Epidermal melanocyte (primary cell): ENCODE measurements around the gene SPINK8.
"Not testable (repeated sequence)": the region's sequence is repeated elsewhere in the genome, so short reads cannot be mapped to it uniquely, and the experiment has no call there.

ENCODE experiments used
- DNase-seq: peaks from one replicate; pipeline ENCODE4 v3.0.0; 2011; ENCODE audit warnings: low spot score; ENCODE audit not compliant: insufficient read length

The SPINK8 gene

DNA sequence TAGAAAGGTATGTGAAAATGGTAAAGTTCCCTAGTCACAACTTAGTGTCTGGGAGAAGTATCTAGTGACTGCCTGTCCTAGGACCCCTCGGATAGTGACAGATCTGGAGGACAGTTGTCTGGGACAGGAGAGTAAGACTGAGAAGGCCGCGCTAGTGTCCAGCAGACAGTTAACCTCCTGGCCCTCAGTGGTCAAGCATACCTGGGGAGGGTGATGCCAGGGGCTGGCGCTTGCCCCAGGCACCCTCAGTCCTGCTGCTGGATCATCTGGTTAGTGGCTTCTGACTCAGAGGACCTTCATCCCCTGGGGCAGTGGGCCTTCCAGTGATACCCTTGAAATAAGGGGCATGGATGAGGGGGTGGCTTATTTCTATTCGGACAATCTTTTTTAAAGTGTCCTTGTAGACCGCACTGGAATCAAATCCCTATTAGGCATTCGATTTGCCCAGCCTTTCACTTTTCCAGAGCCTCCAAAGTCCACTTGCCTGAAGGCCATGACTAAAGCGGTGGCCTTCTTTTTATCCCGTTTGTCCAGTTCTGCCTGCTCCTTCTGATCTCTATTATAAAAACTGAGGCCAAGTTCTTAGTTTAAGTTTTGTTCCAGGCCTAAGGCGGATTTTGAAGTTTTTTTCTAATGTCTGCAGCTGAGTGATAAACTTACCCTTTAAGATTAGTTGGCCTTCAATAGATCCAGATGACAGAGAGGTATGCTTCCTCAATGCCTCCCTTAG lies 1.6 kb downstream of the SPINK8 start:
- DNase-seq = not testable (repeated sequence)

DNA sequence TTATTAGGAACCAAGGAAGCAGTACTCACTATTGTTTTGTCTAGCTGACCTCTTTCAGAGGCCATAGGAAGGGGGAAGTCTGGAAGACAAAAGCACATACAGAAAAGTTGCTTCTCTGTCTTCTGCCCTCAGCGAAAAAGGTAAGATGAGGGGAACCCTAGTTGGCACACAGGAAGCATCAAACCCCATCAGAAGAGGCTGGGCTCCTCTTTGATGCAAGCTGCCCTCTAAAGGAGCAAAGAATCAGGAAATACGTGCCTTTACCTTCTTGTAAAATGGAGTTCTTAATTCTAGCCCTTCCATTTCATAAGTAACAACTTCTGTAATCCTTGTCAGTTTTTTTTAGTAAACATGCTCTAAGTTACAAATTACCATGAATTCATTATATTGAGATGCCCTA lies 12.5 kb downstream of the SPINK8 start:
- no peak for DNase-seq

DNA sequence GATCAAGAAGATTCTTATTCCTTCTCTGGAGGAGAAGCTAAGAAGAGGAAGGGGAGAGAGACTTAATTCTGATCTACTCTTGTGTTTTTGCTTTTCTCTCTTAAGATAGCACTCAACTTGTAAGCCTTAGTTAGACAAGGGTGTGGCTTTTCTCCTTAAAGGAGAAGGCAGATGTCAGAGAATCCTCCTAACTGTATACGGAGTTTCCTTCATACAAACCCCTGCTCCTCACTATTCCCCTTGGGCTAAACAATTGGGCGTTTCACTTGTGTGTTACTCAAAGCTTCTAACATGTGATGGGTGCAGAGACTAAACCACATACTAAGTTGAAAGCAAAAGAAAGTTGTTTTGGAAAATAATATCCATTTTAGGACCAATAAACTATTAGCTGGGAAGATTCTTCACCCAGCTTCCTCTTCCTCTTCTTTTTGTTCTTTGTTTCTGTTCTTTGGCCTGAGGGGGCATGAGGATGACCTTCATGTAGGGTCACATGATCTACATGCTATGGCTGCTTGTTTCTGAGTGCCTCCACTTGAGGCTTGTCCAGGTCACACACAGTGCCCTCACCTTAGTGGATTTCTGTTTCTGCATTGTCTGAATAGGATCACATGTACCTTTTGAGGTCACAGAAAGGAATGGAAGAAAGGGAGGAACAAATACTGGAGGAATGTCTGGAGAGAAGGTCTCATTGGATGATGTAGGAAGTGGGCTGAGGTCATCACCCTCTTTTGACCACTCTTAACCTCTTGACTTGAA lies 14.6 kb downstream of the SPINK8 start:
- DNase-seq = no peak

DNA sequence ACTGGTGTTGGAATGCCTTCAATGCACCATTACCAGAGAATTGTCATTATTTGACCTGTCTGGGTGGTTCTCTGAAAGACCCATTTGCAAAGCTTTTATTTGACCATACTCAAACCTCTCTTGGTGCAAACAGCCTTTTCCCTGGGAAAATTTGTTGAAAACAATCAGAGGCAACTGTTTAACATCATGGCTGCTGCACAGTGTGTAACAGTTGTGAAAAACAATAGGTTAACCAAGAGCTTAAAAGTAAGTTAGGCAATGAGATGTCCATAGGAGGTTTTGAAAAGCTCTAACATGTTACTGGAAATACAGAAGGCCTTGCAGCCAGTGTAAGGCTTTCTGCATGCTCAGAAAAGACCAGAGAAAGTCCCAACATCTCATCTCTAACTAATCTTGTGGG lies 18.9 kb downstream of the SPINK8 start:
- DNase-seq = no peak

DNA sequence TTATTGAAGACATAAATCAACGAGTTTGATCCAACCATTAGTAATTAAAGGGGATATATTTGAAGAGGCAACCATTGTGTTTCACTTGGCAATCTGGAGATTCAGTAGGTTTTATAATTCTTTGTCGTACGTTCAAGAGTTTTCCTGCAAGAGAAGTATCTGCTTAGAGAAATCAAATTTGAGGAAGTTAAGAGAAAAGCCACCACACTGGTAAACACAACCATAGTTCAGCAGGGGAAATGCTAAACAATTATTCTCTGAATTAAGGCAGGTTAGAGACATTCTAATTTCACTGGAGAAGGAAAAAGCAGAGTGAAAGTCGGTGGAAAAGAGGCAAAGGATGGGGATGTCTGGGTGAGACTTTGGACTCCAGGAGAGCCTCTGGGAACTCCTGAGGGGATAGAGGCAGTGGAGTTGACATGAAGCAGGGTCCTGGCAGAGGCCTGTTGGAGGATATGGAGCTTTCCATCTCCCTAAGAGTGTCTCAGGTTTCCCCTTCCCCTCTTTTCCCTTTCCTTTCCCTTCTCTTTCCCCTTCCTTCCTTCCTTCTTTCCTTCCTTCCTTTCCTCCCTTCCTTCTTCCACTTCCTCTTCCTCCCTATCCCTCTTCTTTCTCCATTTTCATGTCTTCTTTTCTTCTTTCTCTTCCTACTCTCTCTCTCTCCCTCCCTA lies 26.5 kb downstream of the SPINK8 start:
- DNase-seq = no peak

DNA sequence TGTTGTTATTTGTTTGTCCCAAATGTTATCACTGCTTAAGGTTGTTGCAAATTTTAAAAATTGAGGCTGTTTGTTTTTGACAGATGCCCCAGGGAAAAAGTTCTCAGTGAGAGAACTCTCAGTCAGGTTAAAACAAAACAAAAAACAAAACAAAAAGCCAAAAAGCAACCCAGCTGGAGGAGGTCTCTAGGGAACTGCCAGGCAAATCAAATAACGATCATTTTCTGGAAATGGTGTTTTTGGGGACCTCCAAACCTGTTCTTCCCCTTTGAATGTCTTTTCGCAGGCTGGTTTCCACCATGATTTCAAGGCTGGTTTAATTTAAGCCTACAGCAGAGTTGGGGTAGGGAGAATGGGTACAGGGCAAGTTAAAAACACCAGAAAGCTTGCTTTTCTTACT lies 27.2 kb downstream of the SPINK8 start:
- DNase-seq = no peak

DNA sequence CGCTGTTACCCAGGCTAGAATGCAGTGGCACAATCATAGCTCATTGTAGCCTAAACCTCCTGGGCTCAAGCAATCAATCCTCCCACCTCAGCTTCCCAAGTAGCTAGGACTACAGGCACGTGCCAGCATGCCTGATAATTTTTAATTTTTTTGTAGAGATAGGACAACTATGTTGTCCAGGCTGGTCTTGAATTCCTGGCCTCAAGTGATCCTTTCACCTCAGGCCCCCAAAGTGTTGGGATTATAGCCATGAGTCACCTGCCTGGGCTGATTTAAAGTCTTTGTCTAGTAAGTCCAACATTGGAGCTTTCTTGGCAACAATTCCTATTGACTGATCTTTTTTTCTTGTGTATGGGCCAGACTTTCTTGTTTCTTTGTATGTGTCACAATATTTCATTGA lies 28.1 kb downstream of the SPINK8 start:
- no peak for DNase-seq

DNA sequence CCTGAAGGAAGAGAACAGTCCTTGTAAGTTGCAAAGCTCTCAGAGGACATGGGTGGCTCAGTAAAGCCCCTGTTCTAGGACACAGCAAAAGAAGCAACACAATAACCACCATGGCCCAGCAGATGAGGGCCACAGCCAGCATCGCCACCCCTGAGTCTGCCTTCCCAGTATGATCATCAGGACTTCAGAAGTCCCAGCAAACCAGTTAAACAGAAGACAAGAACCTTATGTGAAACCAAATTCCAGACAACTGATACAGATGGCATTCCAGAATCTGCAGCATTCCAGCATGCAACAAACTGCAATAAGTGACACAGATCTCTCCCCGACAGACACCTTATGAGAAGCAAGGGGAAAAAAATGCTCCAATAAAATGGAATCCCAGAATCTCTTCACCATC lies 30.4 kb downstream of the SPINK8 start:
- DNase-seq = no peak

DNA sequence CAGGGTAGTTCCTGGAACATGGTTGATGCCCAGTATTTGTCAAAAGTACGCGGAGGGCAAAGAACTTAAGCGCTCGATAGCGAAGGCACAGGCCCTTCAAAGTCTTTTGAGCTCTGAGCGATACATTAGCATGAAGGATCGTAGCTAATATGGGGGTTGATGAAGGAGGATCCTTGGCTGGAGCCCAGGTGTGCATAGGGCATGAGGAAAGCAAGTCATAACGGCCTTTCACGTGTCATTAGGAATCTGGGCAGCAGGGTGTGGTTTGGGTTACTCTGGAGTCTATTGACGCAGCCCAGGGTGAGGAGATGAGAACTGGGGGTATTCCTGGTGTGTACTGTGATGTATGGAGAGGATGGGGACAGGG lies 31.7 kb downstream of the SPINK8 start:
- no peak for DNase-seq

DNA sequence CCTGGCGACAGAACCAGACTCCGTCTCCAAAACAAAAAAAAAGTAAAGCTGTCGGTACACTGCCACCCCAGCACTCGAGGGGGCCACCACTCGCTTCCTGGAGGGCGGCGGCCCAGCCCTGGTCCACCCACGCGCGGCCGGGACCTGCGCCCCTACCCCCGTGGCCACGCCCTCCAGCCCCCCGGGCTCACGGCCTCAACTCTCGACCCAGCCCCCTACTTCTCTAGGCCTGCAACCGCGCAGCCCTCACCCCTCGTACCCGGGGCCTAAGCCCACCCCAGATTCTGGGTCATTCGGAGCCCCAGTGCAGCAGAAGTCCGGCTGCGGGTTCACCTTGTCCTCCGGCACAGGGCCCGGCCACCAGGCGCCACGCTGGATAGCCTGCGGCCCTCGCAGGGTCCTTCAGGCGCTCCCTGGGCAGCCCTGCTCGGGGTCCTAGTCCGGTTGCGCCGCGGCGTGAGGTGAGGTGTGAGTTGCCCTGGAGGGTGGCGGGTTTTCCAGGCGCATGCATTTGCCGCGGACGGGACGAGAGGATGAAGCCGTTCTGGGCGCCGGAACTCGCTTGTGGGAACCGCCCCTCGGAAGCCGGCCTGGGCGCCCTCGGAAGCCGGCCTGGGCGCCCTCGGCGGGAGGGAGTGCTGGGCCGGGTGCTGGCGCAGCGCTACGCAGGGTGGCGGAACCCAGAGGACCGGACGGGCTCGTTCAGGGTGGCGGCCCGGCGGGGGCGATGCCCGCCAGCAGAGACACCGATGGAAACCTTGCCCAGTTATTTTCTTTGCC lies 32.3 kb downstream of the SPINK8 start, which contains the start of gene NME6:
NME6 (minus strand) TSS at position 348 of the 780 bp plus-strand sequence.
- peak; percentile 85 for DNase-seq

DNA sequence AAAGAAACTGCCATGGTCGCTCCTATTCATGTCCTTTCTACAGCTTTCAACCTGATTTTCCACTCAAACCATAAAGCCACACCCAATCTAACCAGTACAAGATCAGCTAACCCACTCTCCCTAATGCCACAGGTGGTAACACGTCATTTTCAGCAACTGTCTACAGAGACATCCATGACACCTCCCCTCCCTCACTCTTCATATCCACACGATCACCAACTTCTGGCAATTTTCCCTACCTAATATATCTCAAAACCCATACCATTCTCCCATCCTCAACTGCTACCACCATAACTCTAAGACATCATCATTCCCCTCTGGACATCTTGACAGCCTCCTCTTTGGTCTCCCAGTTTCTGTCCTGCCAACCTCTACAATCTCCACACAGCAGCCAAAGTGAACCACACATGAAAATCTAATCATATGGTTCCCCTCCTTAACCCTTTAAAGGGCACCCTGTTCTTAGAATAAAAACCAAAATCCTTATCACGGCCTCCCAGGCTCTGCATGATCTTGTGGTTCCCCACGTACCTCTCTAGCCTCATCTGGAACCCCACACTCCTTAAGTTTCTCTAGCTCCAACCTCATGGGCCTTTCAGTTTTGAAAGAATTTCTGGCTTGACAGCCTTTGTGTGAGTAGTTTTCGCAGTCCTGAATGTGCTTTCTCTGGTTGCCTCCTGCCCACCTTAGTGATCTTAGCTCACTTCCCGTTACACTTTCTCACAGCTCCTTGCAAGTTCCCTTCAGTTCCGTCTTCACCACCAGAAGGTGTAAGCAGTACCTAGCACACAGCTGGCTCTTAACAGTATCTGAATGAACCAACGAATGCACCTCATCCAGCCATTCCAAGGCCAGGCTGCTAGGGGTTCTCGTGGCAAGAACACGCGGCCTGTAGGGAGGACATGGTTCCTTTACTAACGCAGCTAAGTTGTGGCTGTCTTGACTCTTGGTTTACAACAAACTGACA lies 33.4 kb downstream of the SPINK8 start:
- no peak for DNase-seq

DNA sequence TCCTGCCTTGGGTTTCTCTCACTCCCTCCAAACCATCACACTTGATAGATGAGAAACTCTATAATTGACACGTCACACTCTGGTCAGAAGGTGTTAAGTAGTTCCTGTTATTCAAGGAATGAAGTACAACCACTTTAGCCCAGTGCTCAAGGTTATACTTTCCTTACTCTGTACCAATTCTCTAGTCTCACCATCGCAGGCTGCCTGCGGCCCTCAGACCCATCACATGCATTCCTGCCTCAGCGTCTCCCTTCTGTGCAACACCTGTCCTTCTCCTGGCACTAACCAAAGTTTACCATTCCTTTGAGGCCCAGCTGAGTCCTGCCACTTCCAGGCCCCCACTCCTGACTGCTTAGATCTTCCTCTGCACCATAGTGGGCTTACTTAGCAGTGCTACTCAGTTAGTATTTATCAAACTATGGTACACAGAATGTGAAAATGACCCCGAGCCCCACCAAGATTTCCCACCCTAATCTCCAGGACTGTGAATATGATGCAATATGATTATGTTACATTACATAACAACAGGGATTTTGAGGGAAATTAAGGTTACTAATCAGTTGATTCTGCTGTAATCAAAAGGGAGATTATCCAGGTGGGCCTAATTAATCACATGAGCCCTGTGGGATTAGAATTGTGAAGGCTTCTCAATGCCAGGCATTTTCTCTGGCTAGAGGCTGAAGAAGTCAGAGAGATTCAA lies 36.2 kb downstream of the SPINK8 start:
- no peak for DNase-seq

DNA sequence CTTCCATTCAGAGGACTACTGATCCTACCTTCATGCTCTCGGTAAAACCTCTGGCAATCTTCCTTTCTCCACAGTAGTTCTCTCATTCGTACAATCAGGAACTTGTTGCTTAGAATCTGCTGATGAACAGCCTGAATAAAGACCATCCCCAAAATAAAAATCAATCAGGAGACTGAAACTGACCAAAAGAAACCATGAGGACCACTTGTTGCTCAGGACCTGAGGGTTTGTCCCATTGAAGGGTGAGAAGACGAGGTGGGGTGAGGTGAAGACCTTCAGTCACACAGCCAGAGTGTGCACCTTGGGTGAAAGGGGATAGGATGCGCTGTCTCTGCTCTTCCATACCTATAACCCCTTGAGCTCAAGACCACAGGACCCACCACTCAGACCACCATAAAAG lies 36.8 kb downstream of the SPINK8 start:
- no peak for DNase-seq

DNA sequence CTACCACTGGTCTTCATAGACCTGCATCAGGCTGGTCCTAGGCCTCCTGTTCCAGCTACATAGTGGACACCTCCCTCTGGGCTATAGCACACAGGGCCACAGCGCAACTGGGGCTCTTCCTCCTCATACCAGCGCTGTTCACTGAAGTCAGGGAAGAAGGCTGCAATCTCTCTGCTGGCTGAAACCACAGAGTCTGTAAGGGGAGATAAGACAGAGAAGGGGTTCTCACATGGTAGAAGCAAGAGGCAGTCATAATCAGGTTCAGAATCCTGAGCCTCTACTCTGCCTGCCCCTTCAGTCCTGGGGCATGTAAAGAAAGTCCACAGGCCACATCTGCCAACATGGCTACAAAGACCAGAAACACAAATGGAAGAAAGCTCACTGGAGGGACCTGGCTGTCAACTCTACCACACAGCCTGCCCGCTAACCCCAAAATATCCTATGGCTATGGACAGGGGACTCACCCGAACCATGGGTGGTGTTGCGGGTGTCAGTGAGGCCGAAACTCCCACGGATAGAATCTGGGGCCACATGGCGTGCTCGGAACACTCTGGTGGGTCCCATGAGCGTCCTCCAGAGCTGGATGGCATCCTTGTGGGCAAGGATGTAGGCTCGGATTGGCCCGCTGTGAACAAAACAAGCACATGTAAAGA lies 38.7 kb downstream of the SPINK8 start:
- no peak for DNase-seq

DNA sequence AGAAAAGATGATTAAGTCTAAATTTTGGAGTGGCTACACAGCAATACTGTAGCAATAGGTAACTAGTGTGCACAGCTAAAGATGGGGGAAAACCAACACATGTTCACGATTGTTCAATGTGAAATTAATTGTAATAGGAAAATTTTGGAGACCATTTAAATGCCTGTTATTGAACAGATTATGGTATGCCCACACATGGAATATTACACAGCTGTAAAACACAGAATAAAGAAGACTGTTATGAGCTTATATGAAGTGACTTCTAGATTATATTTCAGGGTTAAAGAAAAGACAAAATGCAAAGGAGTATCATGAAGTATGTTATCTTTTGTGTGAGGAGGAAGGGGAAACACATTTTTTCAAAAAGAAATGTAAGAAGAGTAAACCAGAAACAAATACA lies 43.8 kb downstream of the SPINK8 start:
- DNase-seq = no peak

DNA sequence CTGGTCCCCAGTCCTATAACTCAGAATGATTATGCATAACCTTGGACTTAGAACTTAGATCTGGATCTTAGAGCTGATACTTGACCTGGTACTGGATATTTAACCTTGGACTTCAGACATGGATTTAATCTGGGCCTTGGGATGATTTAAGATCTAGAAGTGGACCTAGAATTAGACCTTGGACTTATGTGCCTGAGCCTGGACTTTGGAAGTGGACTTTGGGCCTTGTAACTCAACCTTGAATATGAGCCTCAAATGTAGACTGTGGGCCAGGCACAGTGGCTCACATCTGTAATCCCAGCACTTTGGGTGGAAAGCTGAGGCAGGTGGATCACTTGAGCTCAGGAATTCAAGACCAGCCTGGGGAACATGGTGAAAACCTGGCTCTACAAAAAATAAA lies 46.4 kb downstream of the SPINK8 start:
- DNase-seq = no peak

DNA sequence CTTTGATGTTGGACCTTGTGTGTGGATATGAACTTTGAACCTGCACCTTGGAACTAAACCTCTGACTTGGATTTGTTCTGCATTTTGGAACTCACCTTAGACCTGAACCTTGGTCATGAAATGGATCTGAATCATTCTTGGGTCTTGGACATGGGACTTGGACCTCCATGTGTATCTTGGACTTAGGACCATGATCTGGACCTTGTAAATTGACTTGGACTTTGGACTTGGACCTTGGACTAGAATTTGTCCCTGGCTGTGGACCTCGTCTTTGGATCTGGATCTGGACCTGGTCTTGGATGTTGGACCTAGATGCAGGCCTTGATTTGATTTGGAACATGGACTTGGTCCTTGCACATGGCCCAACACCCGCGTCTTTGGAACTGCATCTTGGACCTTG lies 47.2 kb downstream of the SPINK8 start:
- DNase-seq = no peak

DNA sequence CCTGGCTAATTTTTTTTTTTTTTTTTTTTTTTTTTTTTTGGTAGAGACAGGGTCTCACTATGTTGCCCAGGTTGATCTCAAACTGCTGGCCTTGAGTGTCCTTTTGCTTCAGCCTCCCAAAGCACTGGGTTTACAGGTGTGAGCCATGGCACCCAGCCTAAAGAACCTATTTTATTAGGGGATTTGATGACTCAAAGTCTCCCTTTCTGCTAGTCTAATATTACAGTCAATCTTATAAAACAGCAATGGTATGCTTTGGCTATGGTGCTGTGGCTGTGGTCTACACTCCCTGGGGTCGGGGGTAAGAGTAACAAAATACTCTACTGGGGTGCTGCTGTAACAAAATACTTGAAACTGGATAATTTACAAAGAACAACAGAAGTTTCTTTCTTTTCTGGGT lies 47.8 kb downstream of the SPINK8 start:
- DNase-seq = no peak

DNA sequence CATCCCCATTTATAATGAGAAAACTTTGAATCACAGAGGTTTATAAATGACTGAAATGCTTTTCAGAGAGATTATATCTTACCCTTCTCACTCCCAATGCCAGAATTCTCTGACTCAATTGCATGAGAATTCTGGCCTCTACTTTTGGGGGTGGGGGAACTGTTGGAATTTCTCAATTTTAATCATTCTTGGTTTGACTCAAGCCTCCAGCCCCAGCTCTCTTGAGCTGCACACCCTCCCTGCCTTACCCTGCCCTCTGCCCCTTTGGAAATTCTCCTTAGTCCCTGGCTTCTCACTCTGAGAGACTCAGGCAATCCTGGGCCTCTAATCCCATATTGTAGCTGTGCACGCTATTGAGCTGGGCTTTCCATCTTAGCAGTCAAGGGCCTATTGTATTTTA lies 48.3 kb downstream of the SPINK8 start:
- DNase-seq = no peak
